Epidermal melanocyte (primary cell): ENCODE data around the gene CD9.
"Not testable (repeated sequence)": the region's sequence is repeated elsewhere in the genome, so short reads cannot be mapped to it uniquely, and the experiment has no call there.

Experiments used
- DNase-seq: peaks from one replicate; pipeline ENCODE4 v3.0.0; 2011; ENCODE audit warnings: low spot score; ENCODE audit not compliant: insufficient read length

The CD9 gene

GRCh38 chr12:6200256-6201212, at the start of gene CD9:
Gene CD9 (plus strand): TSS chr12:6200400. CDS start chr12:6200500, 100 bp downstream.
- DNase-seq = peak; percentile 84

GRCh38 chr12:6154730-6155459, 45.3 kb upstream of the CD9 start:
- DNase-seq = no peak

- no peak for DNase-seq
Observed at GRCh38 chr12:6157482-6157881, 42.7 kb upstream of the CD9 start.

- no peak for DNase-seq
Observed at GRCh38 chr12:6158255-6158654, 41.9 kb upstream of the CD9 start.

- no peak for DNase-seq
Observed at GRCh38 chr12:6158749-6159148, 41.5 kb upstream of the CD9 start.

GRCh38 chr12:6159166-6160011, 40.8 kb upstream of the CD9 start:
- not testable (repeated sequence) for DNase-seq

GRCh38 chr12:6160049-6160649, 40.1 kb upstream of the CD9 start:
- not testable (repeated sequence) for DNase-seq

- DNase-seq = no peak
Observed at GRCh38 chr12:6161124-6161882, 38.9 kb upstream of the CD9 start.

- DNase-seq = no peak
Observed at GRCh38 chr12:6163416-6164060, 36.7 kb upstream of the CD9 start.

GRCh38 chr12:6165395-6165794, 34.8 kb upstream of the CD9 start:
- no peak for DNase-seq

- no peak for DNase-seq
Observed at GRCh38 chr12:6166808-6167207, 33.4 kb upstream of the CD9 start.

GRCh38 chr12:6167327-6168280, 32.6 kb upstream of the CD9 start:
- no peak for DNase-seq

GRCh38 chr12:6171409-6172015, 28.7 kb upstream of the CD9 start:
- DNase-seq = no peak

- DNase-seq = no peak
Observed at GRCh38 chr12:6172086-6172485, 28.1 kb upstream of the CD9 start.

- DNase-seq = no peak
Observed at GRCh38 chr12:6172862-6173261, 27.3 kb upstream of the CD9 start.

- no peak for DNase-seq
Observed at GRCh38 chr12:6177642-6178358, 22.4 kb upstream of the CD9 start.

GRCh38 chr12:6178981-6179761, 21.0 kb upstream of the CD9 start:
- no peak for DNase-seq
